CMK (cell line): Measurements from ENCODE around the gene MACROD2.
"Not testable (repeated sequence)": the region's sequence is repeated elsewhere in the genome, so short reads cannot be mapped to it uniquely, and the experiment has no call there.

Experiments
- DNase-seq: peaks from one replicate; pipeline ENCODE4 v3.0.0-alpha.2; 2010; ENCODE audit warnings: low read depth

The MACROD2 gene

DNA sequence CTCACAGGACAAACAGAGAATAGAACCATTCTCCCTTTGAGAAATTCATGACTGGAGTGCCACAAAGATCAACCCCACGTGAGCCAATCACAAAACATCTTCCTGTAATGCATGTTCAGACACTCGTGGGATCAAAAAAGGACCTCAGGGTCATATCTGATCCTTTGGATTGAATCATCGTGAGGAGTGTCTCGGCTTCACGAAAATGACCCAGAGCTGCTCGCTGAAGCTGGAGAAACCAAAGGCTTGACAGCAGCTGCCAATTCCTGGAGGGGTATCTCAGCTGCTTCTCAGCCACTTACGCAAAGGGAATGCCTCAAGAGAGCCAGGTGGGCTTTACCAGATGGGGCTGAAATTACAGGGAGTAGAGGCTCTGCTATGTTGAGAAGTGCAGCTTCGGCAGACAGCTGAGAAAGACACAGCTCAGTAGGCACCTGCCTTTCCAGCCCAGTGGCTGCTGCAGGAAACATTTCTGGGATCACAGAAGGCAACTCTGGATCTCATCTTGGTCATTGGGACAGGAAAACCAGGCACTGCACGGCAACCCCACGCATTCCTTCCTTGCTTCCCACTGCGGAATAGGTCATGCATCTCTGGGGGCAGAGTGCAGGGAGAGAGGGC, 1764.8 kb downstream of the MACROD2 start:
- DNase-seq = no peak

DNA sequence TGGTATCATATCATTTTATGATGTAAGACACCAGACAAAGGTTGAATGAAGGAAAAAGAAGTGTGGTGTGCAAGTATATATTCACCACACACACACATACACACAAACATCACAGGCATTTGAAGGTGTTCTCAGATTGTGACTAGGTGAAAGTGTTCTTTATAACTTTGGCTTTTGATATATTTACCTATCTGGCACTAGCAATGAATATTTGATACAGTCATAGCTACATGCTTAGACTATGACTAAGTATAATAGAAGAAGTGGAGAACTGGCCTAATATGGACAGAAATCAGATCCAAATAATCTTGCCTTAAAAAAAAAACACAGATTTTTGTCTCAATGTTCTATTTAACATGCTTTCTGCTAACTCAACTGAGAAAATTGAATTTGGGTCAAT, 1768.0 kb downstream of the MACROD2 start:
- DNase-seq = no peak

DNA sequence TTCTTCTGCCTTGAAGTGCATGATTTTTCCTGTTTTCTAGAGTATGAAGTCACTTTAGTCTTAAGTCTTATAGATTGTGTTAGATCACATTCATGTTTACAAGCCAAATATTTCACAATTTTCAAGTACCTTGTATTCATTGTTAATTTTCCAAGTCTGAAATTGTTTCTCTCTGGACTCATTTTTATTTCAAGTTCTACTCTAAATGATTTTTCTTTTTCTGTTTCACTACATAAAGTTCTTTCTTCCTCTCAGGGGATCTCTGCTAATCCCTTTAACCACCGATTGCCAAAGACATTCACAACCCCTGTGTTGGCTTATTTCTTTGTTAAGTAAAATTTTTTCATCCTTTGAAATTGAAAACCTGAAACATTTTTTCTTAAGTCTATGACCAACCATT, 1772.3 kb downstream of the MACROD2 start:
- no peak for DNase-seq

DNA sequence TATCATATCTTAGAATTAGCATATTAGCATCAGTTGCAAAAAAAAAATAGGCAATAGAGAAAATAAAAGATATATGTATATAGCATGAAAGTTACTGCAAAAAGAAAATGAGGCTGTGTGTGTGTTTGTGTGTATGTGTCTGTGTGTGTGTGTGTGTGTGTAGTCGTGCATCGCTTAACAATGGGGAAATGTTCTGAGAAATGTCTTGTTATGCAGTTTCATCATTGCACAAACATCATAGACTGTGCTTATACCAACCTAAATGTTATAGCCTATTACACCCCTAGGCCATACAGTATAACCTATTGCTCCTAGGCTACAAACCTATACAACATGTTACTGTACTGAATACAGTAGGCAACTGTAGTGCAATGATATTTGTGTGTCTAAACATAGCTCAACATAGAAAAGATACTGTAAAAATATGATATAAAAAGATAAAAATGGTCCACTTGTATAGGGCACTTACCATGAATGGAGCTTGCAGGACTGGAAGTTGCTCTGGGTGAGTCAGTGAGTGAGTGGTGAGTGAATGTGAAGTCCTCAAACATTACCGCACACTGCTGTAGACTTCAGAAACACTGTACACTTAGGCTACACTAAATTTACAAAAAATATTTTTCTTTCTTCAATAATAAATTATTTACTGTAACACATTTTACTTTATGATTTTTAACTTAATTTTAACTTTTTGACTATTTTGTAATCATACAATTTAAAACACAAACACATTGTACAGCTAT, 1772.9 kb downstream of the MACROD2 start:
- no peak for DNase-seq

DNA sequence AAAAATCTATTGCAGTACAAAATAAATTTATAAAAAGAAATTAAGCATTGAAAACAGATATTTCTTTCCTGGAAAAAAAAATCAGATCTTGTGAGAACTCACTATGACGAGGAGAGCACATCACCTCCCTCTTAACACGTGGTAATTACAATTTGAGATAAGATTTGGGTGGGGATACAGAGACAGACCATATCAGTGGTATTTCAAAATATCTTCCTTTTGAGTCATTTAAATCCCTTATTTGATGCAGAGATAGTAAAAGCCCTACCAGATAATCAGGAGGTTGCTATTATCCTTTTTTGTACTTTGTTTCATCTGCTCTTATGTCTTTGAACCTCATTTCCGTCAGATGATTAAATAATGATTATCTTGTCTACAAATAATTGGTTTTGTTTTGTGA, 1777.5 kb downstream of the MACROD2 start:
- no peak for DNase-seq

DNA sequence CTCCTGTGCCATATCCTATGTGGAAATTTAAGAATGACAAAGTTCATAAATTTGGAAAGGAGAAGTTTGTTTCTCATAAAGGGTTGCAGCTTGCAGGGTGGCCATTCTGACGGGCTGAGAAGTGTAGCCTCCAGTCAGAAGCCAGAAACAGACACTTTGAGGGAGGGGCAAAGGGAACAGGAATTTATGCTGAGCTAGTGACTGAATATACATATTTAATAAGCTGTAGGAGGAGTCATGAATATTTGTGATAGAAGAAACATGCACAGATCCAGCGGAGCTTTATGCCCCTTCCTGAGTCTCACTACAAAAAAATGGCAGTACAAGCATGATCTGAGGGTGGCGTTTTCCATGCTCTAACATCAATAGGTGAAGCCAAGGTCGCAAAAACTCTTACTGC, 1779.6 kb downstream of the MACROD2 start:
- DNase-seq = no peak

DNA sequence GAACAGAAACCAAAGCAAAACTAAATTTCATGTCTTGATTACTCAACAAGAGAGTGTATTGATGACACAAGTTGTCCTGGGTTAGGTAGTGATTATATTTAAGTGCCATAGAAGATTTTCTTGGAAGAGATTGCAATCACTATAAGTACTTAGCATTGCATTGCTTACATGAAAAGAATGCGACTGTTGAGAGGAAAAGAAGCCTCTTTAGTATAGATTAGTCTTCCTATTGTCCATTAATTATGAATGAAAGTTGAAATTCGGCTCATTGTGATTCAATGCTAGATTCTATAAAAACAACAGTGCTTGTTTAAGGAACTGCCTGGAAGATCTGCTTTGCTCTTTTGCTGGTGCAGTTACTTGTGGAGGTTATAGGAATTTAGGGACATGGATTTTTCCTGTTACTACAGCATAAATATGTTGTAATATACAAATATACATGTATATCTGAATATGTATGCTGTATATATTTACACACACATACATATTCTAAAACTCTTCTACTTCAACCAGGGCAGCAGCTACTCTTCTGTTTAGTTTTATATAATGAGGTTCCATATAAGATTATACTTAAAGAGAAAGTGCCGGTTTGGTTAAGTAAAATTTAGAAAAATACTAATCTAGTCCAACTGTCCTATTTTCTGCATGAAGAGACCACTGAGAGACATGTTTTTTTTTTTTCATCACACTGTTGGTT, 1781.6 kb downstream of the MACROD2 start:
- DNase-seq = no peak

DNA sequence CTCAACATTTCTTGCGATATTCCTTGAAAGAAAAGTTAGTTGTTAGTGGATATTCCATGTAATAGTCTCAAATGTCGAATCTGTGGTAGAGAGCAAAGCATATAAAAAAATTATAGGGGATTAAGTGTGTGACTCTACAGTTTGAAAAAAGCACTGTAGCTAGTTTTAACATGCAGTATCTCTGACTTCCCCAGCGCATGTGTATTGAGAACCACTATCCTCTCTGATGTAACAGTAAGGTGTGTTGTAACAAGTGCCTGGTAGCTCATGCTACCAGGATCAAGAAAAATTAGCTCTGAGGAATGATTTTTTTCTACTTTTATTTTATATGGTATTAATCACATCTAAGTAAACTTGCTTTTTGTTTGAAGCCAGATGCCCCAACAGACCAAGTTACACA, 1788.7 kb downstream of the MACROD2 start:
- DNase-seq = no peak

DNA sequence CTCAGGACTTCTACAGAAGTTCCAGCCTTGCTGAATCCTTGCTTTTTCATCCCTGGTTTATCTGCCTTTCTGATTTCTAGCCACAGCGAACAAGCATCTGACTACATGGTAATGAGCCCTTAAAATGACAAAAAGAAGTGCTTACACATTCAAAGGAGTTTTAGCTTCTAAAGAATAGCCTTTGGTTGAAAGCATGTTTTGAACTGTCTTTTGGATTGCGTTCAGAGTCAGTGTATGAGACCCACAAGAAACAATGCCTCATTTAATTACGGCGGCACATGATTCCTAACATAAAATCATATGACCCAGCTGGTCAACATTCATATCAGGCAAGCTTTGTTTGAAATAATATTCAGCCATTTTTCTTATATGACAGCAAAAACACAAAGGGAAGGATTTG, 1793.8 kb downstream of the MACROD2 start:
- DNase-seq = no peak

DNA sequence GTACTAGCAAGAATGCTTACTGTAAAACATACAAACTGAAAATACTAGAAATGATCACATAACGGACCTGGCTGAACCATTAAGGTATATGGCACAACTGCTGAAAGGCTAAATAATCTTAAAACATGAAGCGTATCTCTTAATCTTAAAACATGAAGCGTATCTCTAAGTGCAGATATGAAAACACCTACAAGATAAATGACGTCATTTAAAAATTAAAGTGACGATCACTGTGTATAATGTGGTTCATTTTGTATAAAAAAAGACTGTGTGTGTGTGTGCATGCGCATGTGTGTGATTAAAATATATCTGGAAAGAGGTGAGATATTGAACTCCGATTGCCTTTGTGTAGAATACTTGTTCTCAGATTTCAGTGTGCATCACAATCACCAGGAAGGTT, 1797.5 kb downstream of the MACROD2 start:
- DNase-seq = no peak

DNA sequence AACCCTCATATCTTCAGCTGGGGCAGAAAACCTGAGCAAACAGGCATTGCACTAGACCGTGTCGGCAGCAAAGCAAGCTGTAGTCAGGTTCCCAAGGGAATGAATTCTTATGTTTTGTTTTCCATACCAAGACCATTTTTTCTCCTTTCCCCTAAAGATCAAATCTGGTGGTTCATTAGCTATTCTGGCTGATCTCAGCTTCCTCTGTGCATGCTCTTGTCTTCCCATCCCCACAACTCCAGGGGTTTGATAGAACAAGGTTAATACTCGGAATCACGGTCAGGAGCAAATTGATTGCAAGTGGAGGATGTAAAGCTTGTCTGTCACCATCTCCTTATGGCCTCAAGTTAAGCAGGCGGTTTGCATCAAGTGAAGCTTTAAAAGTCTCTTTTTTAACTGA, 1799.1 kb downstream of the MACROD2 start:
- no peak for DNase-seq

DNA sequence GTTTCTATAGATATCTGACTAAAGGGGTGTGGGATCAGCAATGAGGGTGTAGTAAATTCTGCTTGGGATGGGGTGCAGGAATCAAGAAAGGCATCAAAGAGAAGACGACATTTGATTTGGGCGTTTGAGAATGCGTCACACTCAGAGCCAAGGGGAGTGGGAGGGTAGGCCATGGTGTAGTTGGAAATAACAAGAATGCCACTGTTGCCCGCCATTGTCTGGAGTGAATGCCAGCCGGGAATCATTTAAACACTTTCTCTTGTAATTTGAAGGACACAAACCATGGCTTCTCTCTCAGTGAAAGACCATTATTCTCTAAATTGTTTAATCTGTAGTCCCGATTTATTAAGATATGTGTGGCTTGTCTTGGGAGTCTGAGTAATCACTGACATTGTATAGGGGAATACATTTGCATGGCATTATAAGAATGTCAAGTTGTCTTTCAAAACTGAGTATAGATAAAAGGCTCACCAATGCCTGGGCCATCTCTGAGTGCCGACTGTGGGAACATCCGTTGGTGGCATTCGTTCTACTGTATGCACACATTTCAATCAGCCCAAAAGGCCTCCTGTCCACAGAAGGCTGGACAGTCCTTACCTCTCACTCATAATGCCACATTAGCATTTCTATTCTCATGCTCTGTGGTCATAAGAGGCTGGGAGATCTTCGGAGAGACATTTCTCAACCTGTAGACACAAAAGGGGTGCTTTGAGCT, 1800.1 kb downstream of the MACROD2 start:
- DNase-seq = no peak

DNA sequence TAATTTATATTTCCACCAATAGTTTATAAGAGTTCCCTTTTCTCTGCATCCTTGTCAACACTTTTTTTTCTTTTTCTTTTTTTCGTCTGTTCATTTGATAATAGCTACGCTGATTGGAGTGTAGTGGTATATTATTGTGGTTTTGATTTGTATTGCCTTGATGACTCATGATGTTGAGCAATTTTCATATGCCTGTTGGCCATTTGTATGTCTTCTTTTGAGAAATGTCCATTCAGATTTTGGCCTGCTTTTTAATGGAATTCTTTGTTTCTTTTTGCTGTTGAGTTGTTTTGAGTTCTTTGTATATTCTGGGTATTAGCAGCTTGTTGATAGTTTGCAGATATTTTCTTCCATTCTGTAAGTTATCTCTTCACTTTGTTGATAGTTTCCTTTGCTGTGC, 1804.6 kb downstream of the MACROD2 start:
- no peak for DNase-seq

DNA sequence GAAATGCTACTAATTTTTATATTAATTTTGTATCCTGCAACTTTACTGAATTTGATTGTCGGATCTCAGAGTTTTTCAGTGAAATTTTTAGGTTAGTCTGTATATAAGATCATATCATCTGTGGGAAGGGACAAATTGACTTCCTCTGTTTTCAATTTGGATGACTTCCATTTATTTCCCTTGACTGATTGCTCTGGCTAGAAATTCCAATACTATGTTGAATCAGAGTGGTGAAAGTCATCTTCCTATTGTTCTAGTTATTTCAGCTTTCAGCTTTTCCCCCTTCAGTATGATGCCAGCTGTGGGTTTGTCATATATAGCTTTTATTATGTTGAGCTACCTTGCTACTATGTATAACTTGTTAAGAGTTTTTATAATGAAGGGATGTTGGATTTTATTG, 1806.7 kb downstream of the MACROD2 start:
- DNase-seq = no peak

DNA sequence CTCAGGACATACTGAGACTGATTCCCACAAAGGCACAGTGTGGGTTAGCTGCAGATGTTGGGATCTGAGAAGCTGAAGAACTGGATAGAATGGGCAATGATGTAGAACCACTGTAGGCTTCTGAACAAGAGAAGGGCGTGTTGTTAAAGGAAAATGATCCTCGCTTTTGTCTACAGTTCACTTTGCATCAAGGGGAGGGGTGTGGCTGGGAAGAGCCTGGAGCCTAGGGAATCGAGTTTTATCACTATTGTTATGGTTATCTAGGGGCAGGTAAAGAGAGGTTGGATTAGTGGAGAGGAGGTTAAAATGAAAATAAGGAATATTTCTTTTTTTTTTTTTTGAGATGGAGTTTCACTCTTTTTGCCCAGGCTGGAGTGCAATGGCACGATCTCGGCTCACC, 1809.8 kb downstream of the MACROD2 start:
- no peak for DNase-seq

DNA sequence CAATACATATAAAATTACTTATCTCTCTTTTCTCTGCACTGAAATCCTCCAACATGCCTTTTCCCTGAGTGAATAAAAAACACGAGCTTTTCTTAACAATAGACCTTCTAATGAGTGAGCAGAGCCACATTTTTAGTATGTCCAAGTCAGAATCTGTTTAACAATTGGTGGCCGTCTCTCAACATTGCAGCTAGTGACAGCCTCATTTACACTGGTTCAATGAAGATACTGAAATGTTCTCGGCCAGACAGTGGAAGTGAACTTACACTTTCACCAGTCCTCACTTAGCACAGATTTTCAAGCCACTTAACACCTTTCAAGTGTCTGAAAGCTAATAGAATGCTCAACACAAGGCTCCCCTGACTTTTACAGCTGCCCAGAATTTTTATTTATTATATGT, 1810.8 kb downstream of the MACROD2 start:
- DNase-seq = no peak

DNA sequence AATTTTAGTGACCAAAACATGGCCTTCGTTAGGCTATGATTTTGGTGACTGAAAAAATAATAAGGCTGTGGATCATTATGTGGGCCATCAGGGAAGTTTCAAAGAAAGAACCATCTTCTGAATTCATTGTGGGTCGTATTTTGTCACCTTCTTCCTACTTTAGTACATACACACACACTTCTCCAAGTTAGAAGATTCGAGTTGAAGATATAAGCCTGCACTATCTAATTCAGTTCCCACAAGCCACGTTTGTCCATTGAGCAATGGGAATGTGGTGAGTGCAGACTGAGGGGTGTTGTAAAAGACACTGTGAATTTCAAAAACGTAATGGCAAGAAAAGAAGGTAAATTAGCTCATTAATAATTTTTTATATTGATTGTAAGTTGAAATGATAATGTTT, 1812.0 kb downstream of the MACROD2 start:
- DNase-seq = no peak

DNA sequence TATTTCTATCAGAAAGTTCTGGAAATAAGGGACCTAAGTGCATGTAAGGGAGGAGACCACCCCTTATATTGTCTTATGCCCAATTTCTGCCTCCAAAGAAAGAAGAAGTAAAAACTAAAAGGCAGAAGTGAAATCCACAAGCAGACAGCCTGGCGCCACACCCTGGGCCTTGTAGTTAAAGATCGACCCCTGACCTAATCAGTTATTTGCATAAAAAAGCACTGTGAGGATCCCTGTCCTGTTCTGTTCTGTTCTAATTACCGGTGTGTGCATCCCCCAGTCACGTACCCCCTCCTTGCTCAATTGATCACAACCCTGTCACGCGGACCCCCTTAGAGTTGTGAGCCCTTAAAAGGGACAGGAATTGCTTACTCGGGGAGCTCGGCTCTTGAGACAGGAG, 1812.5 kb downstream of the MACROD2 start:
- DNase-seq = not testable (repeated sequence)

DNA sequence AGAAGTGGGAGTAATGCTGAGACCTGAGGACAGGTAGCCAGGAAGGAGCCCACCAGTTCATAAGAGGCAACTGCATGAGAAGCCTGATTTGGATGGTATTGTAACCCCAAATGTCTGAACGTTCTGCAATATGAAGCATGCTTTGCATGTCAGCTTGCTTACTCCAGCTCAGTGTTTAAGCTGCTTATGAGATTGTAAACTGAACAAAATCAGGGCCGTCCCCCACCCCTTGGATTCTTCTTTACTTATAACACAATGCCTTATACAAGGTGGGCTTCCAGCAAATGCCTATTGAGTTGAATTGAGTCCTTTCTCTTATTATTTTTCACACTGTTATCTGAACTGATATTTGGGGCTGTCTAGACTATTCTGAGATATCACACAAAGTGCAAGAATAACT, 1816.6 kb downstream of the MACROD2 start:
- DNase-seq = no peak

DNA sequence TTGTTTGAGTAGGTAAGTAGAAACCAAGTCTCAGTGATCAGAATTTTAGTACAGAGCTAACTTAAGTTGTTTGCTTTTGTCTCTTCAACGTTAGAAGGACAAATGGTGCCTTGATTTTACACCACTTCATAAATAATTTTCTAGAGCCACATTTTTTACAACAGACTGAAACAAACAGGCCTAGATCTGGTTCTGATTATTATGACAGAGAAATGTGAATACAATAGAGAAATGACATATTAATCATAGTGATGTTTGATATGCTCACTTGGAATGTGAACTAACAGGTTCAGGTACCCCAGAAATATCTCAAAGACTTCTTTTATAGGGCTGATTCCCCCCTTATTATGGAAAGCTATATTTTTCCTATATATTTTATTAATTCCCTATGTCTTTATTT, 1817.4 kb downstream of the MACROD2 start:
- no peak for DNase-seq

DNA sequence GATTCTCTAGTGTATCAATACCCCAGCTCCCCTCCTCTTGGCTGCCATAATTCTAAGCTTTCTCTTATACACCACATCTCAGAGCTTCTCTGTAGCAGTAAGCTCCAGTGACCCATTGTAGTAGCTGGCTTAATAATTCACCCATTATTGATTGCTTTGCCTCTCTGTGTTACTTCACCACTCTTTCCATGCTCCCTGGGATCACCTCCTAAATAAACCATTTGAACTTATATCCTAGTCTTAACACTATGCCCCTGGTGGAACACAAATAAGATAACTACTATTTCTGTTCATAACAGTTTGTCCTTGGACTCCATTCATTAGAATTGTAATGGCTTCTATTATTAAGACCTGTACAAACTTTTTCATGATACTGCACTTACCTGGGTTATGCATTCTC, 1819.0 kb downstream of the MACROD2 start:
- no peak for DNase-seq

DNA sequence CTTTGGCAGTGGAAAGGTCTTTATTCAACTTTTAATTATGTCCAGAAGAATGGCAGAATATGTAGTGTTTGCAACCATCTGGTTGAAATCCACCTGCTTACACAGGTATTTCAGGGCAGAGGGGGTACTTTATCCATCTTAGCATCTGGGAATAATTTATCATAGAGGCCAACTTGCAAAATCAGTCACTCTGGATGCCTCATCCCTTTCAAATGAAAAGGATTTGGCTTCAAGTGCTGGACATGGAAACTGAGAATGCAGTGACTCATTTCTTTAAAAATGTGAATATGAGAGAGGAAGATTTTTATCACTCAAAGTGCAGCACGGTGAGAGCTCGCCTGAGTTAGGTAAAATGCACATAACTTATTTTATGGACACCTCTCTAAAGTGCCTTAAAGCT, 1819.6 kb downstream of the MACROD2 start:
- no peak for DNase-seq

DNA sequence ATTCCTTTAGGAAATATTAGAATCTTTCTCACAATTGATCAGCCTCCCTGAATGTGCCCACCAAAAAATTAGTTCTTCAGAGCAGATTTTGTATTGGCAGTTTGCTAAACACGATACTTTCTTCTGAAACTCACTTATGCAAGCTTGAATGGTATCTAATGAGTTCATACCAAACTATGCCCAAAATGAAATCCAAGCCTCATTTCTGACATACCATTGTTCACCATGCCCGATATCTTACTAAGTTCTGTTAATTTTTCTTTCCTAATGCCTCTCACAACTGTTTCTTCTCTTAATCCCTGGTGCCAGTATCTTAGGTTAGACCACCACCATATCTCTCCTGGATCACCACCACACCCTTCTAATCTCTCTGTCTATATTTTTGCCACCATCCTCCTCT, 1822.0 kb downstream of the MACROD2 start:
- DNase-seq = no peak
